GM18519 (cell line): ENCODE data around the gene ENDOG.
"Not testable (repeated sequence)": the region's sequence is repeated elsewhere in the genome, so short reads cannot be mapped to it uniquely, and the experiment has no call there.

ENCODE experiments used
- ATAC-seq: cut with Tn5 transposase; IDR thresholded peaks from one replicate; pipeline ENCODE4 v1.9.1; 2021; ENCODE audit warnings: mild to moderate bottlenecking, moderate library complexity; ENCODE audit not compliant: unreplicated experiment, low FRiP score

ENDOG gene

DNA sequence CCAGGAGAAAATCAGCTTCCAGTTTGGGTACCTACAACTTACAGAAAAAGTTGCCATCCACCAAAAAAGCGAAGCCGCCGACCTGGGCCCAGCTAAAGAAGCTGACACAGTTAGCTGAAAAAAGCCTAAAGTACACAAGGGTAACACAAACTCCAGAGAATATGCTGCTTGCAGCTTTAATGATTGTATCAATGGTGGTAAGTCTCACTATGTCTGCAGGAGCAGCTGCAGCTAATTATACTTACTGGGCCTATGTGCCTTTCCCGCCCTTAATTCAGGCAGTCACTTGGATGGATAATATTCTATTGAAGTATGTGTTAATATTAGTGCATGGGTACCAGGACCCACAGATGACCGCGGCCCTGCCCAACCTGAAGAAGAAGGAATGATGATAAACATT, 36.2 kb downstream of the ENDOG start:
- ATAC-seq = not testable (repeated sequence)

DNA sequence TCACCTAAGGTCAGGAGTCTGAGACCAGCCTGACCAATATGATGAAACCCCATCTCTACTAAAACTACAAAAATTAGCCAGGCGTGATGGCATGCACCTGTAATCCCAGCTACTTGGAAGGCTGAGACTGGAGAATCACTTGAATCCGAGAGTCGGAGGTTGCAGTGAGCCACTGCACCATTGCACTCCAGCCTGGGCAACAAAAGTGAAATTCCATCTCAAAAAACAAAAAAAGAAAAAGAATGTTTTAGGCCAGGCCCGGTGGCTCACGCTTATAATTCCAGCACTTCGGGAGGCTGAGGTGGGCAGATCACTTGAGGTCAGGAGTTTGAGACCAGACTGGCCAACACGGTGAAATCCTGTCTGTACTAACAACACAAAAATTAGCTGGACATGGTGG, 40.2 kb downstream of the ENDOG start:
- not testable (repeated sequence) for ATAC-seq

- ATAC-seq = no peak
Observed at GRCh38 chr9:128860937-128861336, 42.6 kb downstream of the ENDOG start.

DNA sequence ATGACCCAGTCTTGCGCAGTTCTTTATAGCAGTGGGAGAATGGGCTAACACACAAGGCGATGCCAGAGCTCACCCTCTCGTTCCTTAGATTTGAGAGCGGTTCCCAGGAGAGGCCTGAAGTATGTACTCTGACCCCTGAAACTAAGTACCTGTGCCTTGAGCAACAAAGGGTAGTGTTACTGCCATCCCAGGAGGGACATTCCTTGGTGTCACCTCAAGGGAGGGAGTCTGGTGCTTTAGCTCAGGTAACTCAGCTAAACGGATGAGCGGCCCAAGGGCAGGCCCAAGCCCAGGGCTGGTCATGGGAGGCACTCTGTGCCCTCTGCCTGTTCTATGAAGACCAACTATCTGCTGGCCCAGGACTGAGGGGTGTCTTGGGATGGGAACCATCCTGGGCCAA, 43.2 kb downstream of the ENDOG start:
- ATAC-seq = no peak

- ATAC-seq = no peak
Observed at GRCh38 chr9:128862401-128862851, 44.1 kb downstream of the ENDOG start.

- no peak for ATAC-seq
Observed at GRCh38 chr9:128863647-128864046, 45.3 kb downstream of the ENDOG start.

DNA sequence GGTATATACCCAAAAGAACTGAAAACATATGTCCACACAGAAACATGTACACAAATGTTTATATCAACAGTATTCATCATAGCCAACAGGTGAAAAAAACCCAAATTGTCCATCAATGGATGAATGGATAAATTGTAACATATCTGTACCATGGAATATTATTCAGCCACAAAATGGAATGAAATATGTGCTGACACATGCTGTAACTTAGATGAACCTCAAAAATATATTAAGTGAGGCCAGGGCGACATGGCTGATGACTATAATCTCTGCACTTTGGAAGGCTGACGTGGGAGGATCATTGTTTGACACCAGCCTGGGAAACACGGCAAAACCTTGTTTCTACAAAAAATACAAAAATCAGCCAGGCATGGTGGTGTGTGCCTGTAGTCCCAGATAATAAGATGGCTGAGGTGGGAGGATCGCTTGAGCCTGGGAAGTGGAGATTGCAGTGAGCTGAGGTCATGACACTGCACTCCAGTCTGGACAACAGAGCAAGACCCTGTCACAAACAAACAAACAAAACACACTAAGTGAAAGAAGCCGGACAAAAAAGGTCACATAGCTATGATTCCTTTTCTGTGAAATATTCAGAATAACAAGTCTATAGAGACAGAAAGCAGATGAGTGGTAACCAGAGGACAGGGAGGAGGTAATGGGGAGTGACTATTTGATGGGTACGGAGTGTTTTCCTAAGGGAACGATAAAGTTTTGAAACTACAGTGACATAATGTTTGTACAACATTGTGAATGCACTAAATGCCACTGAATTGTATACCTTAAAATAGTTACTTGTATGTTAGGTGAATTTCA, 52.0 kb downstream of the ENDOG start:
- ATAC-seq = no peak

DNA sequence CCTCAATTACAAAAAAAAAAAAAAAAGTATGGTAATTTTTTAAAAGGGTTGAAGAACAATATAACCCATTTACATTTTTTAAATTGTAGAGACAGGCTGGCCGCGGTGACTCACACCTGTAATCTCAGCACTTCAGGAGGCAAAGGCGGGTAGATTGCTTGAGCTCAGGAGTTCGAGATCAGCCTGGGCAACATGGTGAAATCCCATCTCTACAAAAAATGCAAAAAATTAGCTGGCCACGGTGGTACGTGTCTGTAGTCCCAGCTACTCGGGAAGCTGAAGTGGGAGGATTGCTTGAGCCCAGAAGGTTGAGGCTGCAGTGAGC, 52.6 kb downstream of the ENDOG start:
- ATAC-seq = not testable (repeated sequence)
